Gastrocnemius medialis (tissue), 4 donors: Measurements from ENCODE around the gene C3orf22.

ENCODE experiments used
- CTCF ChIP-seq, 5 experiments: fragments of 450-650 bp in 3 of 5; fragments of 200-600 bp in 2 of 5; sonication (generic) in 2 of 5; IDR thresholded peaks in 4 of 5; conservative IDR thresholded peaks in 1 of 5; 1 replicate in 4 of 5; 2 replicates in 1 of 5; pipeline ENCODE4 v1.5.1; 2016 to 2019; ENCODE audit warnings: antibody characterized with exemption in 5 of 5, mild to moderate bottlenecking in 3 of 5, moderate library complexity in 3 of 5
- POLR2A ChIP-seq, 2 donors: fragments of 450-650 bp; IDR thresholded peaks; one replicate each; pipeline ENCODE4 v1.6.1; 2017; ENCODE audit warnings: antibody characterized with exemption in 2 of 2, mild to moderate bottlenecking in 2 of 2, moderate library complexity in 2 of 2

GRCh38 chr3:126606001-126606400 lies 47.3 kb upstream of the C3orf22 start:
- TF ChIP-seq CTCF (IDR thresholded peaks at IDR 0.05 in 4 of 5, conservative IDR thresholded peaks at IDR 0.05 in 1 of 5): no peak
- TF ChIP-seq POLR2A (IDR thresholded peaks at IDR 0.05): no peak
